Measurements from ENCODE around the gene CCDC15.

DNA sequence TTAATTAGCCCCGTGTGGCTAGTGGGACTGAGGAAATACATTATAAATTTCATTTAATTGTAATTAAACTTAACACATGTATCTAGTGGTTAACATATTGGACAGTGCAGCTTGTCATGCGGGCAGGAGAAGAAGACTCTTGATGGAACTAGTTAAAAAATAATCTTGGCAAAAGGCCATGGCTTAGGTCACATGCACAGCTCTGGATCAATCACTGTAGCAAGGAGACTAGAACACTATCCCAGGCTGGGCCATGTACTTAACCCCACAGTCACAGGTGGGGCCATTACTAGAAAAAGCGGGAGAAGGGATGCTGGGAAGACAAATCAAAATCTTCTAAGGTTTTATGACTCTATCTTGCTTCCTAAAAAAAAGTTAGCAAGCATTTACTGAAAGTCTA lies 9.4 kb upstream of the CCDC15 start:
- TF ChIP-seq POLR2A (IDR thresholded peaks at IDR 0.05; ENCODE audit: low read length), result no peak
- no peak for TF ChIP-seq GATA1 (IDR thresholded peaks at IDR 0.05; ENCODE audit: low read depth, low read length)
